ENCODE measurements around the gene SLC18A2.

The SLC18A2 gene

GRCh38 chr10:117216028-117216427 is 24.9 kb upstream of the SLC18A2 start:
- H3K4me3 ChIP-seq (IDR thresholded peaks at IDR 0.05; ENCODE audit: insufficient read depth, low read depth, low read length): no peak overlapping the region
- H3K9ac ChIP-seq: no peak overlapping the region
- H2AFZ ChIP-seq (ENCODE audit: low read depth): peak overlapping the region; percentile 93; the same call in 1 of the 2 replicates
- no peaks in the 10 kb centered on the region for H3K36me3 ChIP-seq (ENCODE audit: insufficient read depth)
- H4K20me1 ChIP-seq (ENCODE audit: insufficient read depth): no peaks in the 10 kb centered on the region
- H3K79me2 ChIP-seq (ENCODE audit: insufficient read depth, low read depth): no peaks in the 10 kb centered on the region
- H3K27ac ChIP-seq: no peak overlapping the region
- no peaks in the 10 kb centered on the region for H3K4me1 ChIP-seq (ENCODE audit: low read depth, poor library complexity, severe bottlenecking)
- no peaks in the 10 kb centered on the region for H3K27me3 ChIP-seq (ENCODE audit: insufficient read depth, low read depth)
- TF ChIP-seq, protein P1, sequence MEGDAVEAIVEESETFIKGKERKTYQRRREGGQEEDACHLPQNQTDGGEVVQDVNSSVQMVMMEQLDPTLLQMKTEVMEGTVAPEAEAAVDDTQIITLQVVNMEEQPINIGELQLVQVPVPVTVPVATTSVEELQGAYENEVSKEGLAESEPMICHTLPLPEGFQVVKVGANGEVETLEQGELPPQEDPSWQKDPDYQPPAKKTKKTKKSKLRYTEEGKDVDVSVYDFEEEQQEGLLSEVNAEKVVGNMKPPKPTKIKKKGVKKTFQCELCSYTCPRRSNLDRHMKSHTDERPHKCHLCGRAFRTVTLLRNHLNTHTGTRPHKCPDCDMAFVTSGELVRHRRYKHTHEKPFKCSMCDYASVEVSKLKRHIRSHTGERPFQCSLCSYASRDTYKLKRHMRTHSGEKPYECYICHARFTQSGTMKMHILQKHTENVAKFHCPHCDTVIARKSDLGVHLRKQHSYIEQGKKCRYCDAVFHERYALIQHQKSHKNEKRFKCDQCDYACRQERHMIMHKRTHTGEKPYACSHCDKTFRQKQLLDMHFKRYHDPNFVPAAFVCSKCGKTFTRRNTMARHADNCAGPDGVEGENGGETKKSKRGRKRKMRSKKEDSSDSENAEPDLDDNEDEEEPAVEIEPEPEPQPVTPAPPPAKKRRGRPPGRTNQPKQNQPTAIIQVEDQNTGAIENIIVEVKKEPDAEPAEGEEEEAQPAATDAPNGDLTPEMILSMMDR (conservative IDR thresholded peaks at IDR 0.05; ENCODE audit: low read depth, low read length): no peak
- H3K4me2 ChIP-seq: peak overlapping the region; percentile 34; the same call in 1 of the 2 replicates

DNA sequence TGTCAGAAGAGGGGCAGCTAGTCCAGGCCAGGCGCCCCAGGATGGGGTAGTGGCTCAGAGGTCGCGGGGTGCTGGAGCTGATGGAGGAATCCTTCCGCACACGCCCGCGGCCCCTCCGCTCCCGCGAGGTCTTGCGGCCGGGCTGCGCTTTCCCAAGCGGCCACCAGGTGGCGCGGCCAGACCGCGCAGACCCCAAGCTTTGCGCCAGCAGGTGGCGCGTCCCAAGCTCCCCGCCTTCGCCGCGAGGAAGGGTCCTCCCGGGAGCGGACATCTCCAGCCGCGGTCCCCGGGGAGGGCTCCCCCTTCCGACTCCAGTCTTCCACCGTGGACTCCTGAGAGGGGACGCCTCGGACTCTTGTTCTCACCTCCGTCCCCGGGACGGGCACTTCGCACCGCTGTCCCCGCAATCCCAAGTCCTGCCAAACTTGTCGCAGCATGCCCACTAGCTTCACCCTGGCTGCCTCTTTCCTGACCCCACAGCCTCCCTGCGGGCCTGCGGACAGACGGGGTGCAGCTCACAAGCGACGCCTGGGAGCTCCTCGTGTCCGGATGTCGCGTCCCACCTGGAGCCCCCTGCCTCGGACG is 24.2 kb upstream of the SLC18A2 start:
- Histone ChIP-seq H3K79me2 (ENCODE audit: insufficient read depth, low read depth) (no peaks in the 10 kb centered on the region), H3K4me1 (ENCODE audit: low read depth, poor library complexity, severe bottlenecking) (no peaks in the 10 kb centered on the region), H3K27me3 (ENCODE audit: insufficient read depth, low read depth) (no peaks in the 10 kb centered on the region), H4K20me1 (ENCODE audit: insufficient read depth) (no peaks in the 10 kb centered on the region), H2AFZ (ENCODE audit: low read depth) (peak overlapping the region; percentile 93), H3K27ac (no peak overlapping the region), H3K4me2 (peak overlapping the region; percentile 88), H3K9ac (peak overlapping the region; percentile 25; the same call in 1 of the 2 replicates), H3K4me3 (IDR thresholded peaks at IDR 0.05; ENCODE audit: insufficient read depth, low read depth, low read length) (no peak overlapping the region), H3K36me3 (ENCODE audit: insufficient read depth) (no peaks in the 10 kb centered on the region)
- TF ChIP-seq, protein P1 (conservative IDR thresholded peaks at IDR 0.05; ENCODE audit: low read depth, low read length): peak; percentile 85

DNA sequence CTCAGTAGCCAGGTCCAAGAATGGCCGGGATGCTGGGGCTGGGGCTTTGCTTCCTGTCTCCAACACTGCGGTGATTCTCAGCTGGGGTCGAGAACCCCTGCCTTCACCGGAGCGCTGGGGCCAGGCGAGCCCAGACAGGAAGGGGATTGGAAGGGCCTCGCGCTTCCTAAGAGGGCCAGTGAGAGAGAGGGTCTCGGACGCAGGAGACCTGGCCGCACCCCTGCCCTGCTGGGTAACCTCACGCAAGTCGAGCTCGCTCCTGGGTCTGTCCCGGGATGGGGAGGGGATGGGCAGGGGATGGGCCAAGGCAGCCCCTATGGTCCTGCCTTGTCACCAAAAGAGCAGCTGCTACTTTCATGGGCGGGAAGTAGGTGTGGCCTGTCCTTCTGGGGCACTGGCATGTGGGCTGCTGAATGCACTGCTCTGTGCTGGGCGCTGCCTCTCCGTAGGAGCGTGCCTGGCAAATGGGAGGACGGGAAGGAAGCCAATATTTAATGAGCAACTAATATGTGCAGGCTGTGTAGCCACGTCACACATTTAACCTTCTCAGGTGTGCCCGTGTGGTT is 23.6 kb upstream of the SLC18A2 start:
- H3K27ac ChIP-seq: no peak overlapping the region
- H3K4me2 ChIP-seq: peak overlapping the region; percentile 88
- peak overlapping the region; percentile 93 for H2AFZ ChIP-seq (ENCODE audit: low read depth)
- H3K27me3 ChIP-seq (ENCODE audit: insufficient read depth, low read depth): no peaks in the 10 kb centered on the region
- H3K4me3 ChIP-seq (IDR thresholded peaks at IDR 0.05; ENCODE audit: insufficient read depth, low read depth, low read length): no peak overlapping the region
- TF ChIP-seq, protein P1 (conservative IDR thresholded peaks at IDR 0.05; ENCODE audit: low read depth, low read length): no peak
- H3K79me2 ChIP-seq (ENCODE audit: insufficient read depth, low read depth): no peaks in the 10 kb centered on the region
- peak overlapping the region; percentile 25; the same call in 1 of the 2 replicates for H3K9ac ChIP-seq
- no peaks in the 10 kb centered on the region for H3K36me3 ChIP-seq (ENCODE audit: insufficient read depth)
- no peaks in the 10 kb centered on the region for H3K4me1 ChIP-seq (ENCODE audit: low read depth, poor library complexity, severe bottlenecking)
- no peaks in the 10 kb centered on the region for H4K20me1 ChIP-seq (ENCODE audit: insufficient read depth)

DNA sequence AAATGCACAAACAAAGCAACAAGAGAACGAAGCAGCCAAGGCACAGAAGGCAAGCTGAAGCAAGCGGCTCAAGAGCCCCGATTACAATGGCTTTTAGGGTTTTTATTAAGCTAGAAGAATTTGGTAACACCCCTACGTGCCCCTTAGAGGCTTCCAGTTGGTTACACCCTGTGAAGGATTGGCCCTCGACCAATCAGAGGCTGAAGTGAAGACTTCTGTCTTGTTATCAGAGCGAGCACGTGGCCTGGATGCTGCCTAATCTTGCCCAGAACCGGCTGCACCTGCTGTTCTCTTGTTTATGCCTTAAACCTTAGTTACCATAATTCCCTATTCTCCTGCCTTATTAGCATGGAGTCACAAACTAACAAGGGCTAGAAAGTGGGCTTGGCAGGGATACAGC is 22.3 kb upstream of the SLC18A2 start:
- Histone ChIP-seq H2AFZ (ENCODE audit: low read depth) (no peak overlapping the region), H3K79me2 (ENCODE audit: insufficient read depth, low read depth) (no peaks in the 10 kb centered on the region), H3K9ac (no peak overlapping the region), H3K4me2 (no peak overlapping the region), H4K20me1 (ENCODE audit: insufficient read depth) (no peaks in the 10 kb centered on the region), H3K4me3 (IDR thresholded peaks at IDR 0.05; ENCODE audit: insufficient read depth, low read depth, low read length) (no peak overlapping the region), H3K36me3 (ENCODE audit: insufficient read depth) (no peaks in the 10 kb centered on the region), H3K27ac (no peak overlapping the region), H3K27me3 (ENCODE audit: insufficient read depth, low read depth) (no peaks in the 10 kb centered on the region), H3K4me1 (ENCODE audit: low read depth, poor library complexity, severe bottlenecking) (no peaks in the 10 kb centered on the region)
- TF ChIP-seq, protein P1 (conservative IDR thresholded peaks at IDR 0.05; ENCODE audit: low read depth, low read length): no peak

Measured in KMS-11 (cell line).